ENCODE data around the gene ACADSB. TPM values are rescaled to one million over a fixed set of nuclear protein-coding genes. Genes with fewer than 3 reads are reported as not detected.

The ACADSB gene
- total and polyA plus RNA-seq, 8 donors: 3.6 to 18.2 (median 11.6) TPM

DNA sequence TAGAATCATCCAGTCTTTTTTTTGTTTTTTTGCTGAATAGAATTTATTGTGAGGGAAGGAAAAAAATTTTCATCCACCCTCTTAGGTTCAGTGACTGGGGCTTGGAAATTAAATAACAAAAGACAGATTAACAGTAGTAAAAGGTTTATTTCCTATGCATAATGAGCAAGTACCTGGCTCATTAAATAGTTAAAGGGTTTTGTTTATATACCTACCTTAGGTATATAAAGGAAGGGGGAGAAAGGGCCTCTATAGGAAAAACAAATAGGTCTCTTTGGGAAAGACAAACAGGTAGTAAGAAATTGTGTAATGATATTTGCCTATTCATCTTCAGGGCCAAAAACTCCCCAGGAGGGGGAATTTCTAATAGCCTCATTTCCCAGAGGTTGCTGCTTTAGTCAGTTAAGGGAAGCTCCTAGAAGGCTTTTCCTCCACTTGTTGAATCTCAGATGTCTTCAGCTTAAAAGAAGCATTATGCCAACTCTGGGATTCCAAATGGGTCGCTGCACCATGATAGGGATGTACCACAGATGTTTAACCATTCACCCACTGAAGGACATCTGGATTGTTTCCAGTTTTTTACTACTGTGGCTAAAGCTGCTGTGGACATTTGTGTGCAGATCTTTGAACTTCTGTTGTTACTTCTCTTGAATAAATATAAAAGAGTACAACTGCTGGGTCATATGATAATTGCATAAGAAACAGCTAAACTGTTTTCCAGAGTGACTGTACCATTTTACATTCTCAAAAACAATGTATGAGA, 11.3 kb downstream of the ACADSB start:
- WGBS, 2 donors: 25 to 27% methylated on average over 1 of the region's 1 CpG

DNA sequence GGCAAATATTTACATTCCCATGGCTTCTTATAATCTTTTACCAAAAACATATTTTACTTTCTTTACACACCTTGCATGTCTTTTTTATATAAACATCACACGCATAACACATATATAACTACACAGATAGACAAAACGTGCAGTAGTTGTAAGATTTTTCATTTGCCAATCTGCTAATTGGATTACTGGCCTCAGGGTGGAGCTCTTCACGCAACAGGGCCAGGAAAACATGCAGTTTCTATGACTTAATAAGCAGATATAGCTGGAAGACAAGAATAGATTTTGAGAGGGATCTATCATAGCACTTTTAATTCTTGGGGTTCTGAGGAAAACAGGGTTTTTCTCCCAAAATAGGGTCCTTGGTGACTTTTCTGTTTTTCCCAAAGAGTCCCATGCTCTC, 12.7 kb downstream of the ACADSB start:
- Histone ChIP-seq H3K27ac (no peak overlapping the region), H3K9me3 (no peaks in the 10 kb centered on the region), H3K36me3 (no peaks in the 10 kb centered on the region), H3K4me3 (no peak overlapping the region), H3K27me3 (no peaks in the 10 kb centered on the region), H3K4me1 (peaks cover 0 to 17% (median 12%) of the 10 kb centered on the region in 3 donors)
- no peak for DNase-seq
- ATAC-seq: peak; percentile 49 to 77 (median 70)
- TF ChIP-seq, protein P1, sequence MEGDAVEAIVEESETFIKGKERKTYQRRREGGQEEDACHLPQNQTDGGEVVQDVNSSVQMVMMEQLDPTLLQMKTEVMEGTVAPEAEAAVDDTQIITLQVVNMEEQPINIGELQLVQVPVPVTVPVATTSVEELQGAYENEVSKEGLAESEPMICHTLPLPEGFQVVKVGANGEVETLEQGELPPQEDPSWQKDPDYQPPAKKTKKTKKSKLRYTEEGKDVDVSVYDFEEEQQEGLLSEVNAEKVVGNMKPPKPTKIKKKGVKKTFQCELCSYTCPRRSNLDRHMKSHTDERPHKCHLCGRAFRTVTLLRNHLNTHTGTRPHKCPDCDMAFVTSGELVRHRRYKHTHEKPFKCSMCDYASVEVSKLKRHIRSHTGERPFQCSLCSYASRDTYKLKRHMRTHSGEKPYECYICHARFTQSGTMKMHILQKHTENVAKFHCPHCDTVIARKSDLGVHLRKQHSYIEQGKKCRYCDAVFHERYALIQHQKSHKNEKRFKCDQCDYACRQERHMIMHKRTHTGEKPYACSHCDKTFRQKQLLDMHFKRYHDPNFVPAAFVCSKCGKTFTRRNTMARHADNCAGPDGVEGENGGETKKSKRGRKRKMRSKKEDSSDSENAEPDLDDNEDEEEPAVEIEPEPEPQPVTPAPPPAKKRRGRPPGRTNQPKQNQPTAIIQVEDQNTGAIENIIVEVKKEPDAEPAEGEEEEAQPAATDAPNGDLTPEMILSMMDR (IDR thresholded peaks at IDR 0.05): no peak
- intact Hi-C loops (cut with DNase I): no loop called here
- FAIRE-seq: peak; percentile 5
- 38 to 54% methylated on average over 3 of the region's 3 CpGs for WGBS, 2 donors

More for the DNA sequence above, 11.3 kb downstream of the ACADSB start:
- TF ChIP-seq, protein P1 (IDR thresholded peaks at IDR 0.05): no peak
- no peak overlapping the region for H3K4me3 ChIP-seq
- no peak for DNase-seq
- no peaks in the 10 kb centered on the region for H3K36me3 ChIP-seq
- H3K9me3 ChIP-seq: no peaks in the 10 kb centered on the region
- intact Hi-C loops (cut with DNase I): no loop called here
- peak overlapping the region in 1 of 4 donors; percentile 14 for H3K27ac ChIP-seq
- H3K4me1 ChIP-seq: peaks cover 0 to 17% (median 12%) of the 10 kb centered on the region in 3 donors
- peak; percentile 49 to 77 (median 67) for ATAC-seq
- no peak for FAIRE-seq
- H3K27me3 ChIP-seq: no peaks in the 10 kb centered on the region

DNA sequence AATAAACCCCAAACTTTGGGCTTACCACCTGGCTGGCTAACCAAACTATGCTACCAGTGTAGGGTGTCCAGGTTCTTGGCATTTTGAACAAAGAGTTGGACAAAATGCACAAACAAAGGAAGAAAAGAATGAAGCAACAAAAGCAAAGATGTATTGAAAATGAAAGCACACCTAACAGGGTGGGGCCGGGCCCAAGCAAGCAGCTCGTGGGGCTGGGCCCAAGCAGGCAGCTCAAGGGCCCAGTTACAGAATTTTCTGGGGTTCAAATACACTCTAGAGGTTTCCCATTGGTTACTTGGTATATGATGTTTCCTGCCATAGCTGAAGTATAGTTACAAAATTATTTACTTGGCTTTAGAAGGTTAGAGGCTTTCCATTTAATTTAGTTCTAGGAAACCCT, 15.7 kb downstream of the ACADSB start:
- no peak overlapping the region for H3K4me3 ChIP-seq
- no peaks in the 10 kb centered on the region for H3K27me3 ChIP-seq
- intact Hi-C loops (cut with DNase I): no loop called here
- no peaks in the 10 kb centered on the region for H3K36me3 ChIP-seq
- TF ChIP-seq, protein P1 (IDR thresholded peaks at IDR 0.05): no peak
- DNase-seq: no peak
- 95 to 97% methylated on average over 2 of the region's 2 CpGs for WGBS, 2 donors
- peaks cover 0 to 17% (median 12%) of the 10 kb centered on the region in 3 donors for H3K4me1 ChIP-seq
- no peaks in the 10 kb centered on the region for H3K9me3 ChIP-seq
- ATAC-seq: no peak
- FAIRE-seq: no peak
- H3K27ac ChIP-seq: no peak overlapping the region

DNA sequence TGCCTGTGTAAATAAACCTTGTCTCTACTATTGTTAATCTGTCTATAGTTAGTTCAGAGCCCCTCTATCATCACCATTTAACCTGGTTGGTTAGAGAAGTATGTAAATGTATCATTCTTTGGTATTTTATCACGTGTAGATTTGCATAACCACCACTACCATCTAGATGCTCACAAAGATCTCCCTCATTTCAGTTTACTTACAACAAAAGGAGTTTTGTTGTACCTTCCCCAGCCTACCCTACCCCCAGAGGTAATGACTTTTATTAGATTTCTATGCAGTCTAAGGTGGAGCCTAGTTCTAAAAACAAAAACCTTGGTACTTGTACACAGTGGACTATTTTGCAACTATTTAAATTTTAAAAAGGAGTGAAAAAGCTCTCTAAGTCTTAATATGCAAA, 17.5 kb downstream of the ACADSB start:
- intact Hi-C loops (cut with DNase I): no loop called here
- Histone ChIP-seq H3K27ac (no peak overlapping the region), H3K36me3 (no peaks in the 10 kb centered on the region), H3K4me1 (peaks cover 0 to 7% (median 2%) of the 10 kb centered on the region in 3 donors), H3K9me3 (no peaks in the 10 kb centered on the region), H3K27me3 (no peaks in the 10 kb centered on the region), H3K4me3 (no peak overlapping the region)
- ATAC-seq (no peak), FAIRE-seq (no peak), DNase-seq (no peak)
- TF ChIP-seq, protein P1 (IDR thresholded peaks at IDR 0.05): no peak
- 42 to 49% methylated on average over 1 of the region's 1 CpG for WGBS, 2 donors

DNA sequence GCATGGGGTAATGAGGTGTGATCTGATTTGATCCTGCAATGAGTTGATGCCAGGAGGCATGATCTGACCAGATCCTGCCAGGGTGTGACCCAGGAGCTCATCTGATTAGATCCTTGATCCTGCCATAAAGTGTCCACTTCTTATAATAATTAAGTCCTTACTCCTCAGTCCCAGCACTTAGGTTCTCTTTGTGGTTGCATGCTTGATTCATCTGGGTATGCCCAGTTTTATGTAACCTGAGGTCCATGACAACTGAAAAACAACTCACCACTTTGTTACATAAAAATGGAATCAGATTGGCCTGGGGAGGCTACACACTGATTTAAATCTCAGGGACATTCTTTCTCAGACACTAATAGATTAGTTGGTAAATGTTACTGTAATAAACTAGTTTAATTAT, 19.1 kb downstream of the ACADSB start:
- no peak for DNase-seq
- no peaks in the 10 kb centered on the region for H3K36me3 ChIP-seq
- H3K9me3 ChIP-seq: no peaks in the 10 kb centered on the region
- no peaks in the 10 kb centered on the region for H3K27me3 ChIP-seq
- no peak for FAIRE-seq
- no peak for ATAC-seq
- H3K27ac ChIP-seq: no peak overlapping the region
- H3K4me3 ChIP-seq: no peak overlapping the region
- H3K4me1 ChIP-seq: no peaks in the 10 kb centered on the region
- TF ChIP-seq, protein P1 (IDR thresholded peaks at IDR 0.05): no peak
- intact Hi-C loops (cut with DNase I): no loop called here

Data from pancreas (tissue), 10 donors.